H1 (cell line): Measurements from ENCODE around the gene PLCB2. TPM values are rescaled to one million over a fixed set of nuclear protein-coding genes. Genes with fewer than 3 reads are reported as not detected.

ENCODE experiments used
- CHD2 ChIP-seq: IDR thresholded peaks from 2 replicates; pipeline ENCODE4 v1.6.1; 2012; ENCODE audit warnings: low read length, improper control_type of control experiment
- CTBP2 ChIP-seq: IDR thresholded peaks from 2 replicates; pipeline ENCODE4 v1.7.0; 2011; ENCODE audit warnings: borderline replicate concordance, mild to moderate bottlenecking, moderate library complexity, mixed read lengths, low read length; ENCODE audit not compliant: insufficient read depth, insufficient read length
- EGR1 ChIP-seq: IDR thresholded peaks from 2 replicates; pipeline ENCODE4 v1.6.1; 2011; ENCODE audit warnings: low read depth, low read length, borderline replicate concordance
- NRF1 ChIP-seq: IDR thresholded peaks from 2 replicates; pipeline ENCODE4 v1.6.1; 2011; ENCODE audit warnings: mild to moderate bottlenecking, low read depth, low read length, improper control_type of control experiment
- TBP ChIP-seq: IDR thresholded peaks from 2 replicates; pipeline ENCODE4 v1.6.1; 2011; ENCODE audit warnings: low read depth, low read length, improper control_type of control experiment
- polyA plus RNA-seq, 7 experiments: library from polyadenylated mRNA; depleted of rRNA in 3 of 7; stranded (reverse) in 5 of 7; unstranded in 2 of 7; fragments of >200 nt in 5 of 7; fragments of 200-250 nt in 2 of 7; gene quantifications; 1 replicate in 5 of 7; 2 replicates in 1 of 7; 4 replicates in 1 of 7; pipeline versions ENCODE4 v1.2.1 to v1.2.3, GENCODE V29; 2011 to 2013; ENCODE audit warnings: missing spikeins in 2 of 7, mixed read lengths in 2 of 7
- total RNA-seq: library from RNA; stranded (reverse); fragmentation: NEBNext Ultra II Directional; extraction: Animal tissue kit (Norgen Biotek cat#: 25700); gene quantifications from 2 replicates; pipeline ENCODE4 v1.2.1, GENCODE V29; 2021

The PLCB2 gene
- total and polyA plus RNA-seq, 2 of the 8 experiments (the other 6 are each of a cell fraction or from before 2014, with no cell fraction given), result 7.2 to 8.4 TPM

- TF ChIP-seq CTBP2 (no peak), CHD2 (no peak), EGR1 (no peak), TBP (no peak), NRF1 (no peak)
These were observed 33.1 kb upstream of the PLCB2 start, which contains the start of gene CCDC9B (continued) for GRCh38 chr15:40340740-40341400.
